Activated CD4-positive, alpha-beta T cell treated with anti-CD3 and anti-CD28 coated beads for 24 hours (primary cell): ENCODE results near the gene CRNKL1.

Experiments used
- DNase-seq, 2 donors: peaks; one replicate each; pipeline ENCODE4 v3.0.0-alpha.2; 2020; ENCODE audit warnings: low read depth in 2 of 2

The CRNKL1 gene

GRCh38 chr20:20063941-20064702, 11.9 kb upstream of the CRNKL1 start:
- no peak for DNase-seq

GRCh38 chr20:20060234-20060998, 8.2 kb upstream of the CRNKL1 start:
- no peak for DNase-seq

DNA sequence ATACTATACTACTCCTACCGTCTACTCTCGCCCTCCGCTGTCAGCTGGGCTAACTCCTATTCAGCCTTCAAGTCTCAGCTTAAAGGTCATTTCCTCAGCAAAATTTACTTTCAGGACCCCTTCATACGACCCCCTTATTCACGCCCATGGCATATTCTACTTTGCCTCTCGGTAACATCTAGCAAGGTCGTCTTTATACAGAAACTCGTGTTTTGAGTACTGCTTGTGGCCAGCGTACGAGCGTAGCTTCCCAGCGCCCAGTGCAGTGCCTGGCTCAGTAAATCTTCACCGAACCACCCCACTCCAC, 546 bp downstream of the CRNKL1 start:
- DNase-seq: no peak

- no peak for DNase-seq
These were observed 12.4 kb downstream of the CRNKL1 start for GRCh38 chr20:20039752-20040387.

DNA sequence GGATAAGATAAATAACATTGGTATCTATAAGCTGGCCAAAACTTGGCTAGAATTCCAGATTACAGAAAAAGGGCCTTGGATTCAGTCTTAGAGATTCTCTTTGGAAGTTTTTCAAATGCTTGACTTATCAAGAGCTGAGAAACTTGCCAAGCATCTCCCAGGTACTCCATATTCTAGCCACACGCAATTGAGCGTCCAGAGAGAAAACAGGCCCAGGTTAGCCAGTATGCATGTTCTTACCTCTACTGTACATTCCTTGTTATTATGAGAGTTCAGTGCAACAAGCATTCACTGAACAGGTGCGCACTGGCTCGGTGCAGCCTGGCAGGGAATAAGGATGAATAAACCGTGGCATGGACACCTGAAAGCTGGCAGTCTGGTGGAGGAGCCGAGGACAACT, 13.7 kb downstream of the CRNKL1 start:
- DNase-seq: no peak

GRCh38 chr20:20037960-20038359, 14.3 kb downstream of the CRNKL1 start:
- DNase-seq: no peak

GRCh38 chr20:20036756-20037155, 15.5 kb downstream of the CRNKL1 start:
- no peak for DNase-seq

DNA sequence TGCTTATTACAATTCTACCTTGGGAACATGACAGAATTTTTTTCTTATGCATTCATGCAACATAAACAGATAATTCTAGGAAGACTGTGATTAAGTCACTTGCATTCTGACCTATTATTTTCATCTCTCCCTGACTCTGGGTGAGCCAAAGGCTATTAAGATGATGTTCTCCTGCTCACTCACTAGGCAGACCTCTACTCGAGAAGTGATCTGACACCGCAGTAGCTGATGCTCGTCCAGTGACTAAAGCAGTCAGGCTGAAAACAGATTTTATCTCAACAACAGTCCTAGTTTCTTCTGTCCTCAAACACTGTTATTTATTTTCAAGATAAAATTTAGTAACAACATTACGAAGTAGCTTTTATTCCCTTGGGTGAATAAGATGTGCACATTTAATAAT, 17.8 kb downstream of the CRNKL1 start:
- DNase-seq: no peak

DNA sequence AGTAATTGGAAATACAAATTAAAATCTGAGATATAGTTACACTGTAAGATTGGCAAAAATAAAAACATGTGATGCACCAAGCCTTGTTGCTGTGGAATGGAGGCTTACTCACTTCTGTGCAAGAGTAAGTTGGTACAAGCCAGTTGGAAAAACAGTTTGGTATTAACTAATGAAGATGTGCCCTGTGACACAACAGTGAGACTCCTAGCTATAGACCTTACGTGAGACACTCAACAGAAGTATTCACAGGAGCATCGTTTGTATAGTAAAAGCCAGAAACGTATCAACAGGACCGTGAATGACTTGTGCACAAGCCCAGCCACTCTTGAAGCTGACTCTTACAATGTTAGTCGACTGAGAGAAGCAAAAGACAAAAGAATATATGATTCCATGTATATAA, 20.5 kb downstream of the CRNKL1 start:
- DNase-seq: no peak

DNA sequence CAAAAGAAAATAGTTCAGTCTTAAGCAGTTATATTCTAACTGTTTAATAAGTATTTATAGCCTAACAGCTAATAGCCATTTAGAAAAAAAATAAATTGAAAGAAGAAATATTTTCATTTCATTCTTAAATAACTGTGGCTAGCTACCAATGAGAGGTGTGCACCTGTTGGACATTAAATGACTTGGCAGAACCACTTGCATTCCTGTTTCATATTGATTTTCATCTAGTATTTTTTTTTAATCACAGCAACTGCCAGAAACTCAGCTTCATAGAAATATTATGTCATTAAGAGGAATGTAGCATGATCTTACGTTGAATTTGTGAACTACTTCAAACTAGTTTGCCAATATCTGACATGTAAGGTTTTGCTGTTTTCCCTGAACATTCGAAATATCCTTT, 25.0 kb downstream of the CRNKL1 start:
- no peak for DNase-seq

DNA sequence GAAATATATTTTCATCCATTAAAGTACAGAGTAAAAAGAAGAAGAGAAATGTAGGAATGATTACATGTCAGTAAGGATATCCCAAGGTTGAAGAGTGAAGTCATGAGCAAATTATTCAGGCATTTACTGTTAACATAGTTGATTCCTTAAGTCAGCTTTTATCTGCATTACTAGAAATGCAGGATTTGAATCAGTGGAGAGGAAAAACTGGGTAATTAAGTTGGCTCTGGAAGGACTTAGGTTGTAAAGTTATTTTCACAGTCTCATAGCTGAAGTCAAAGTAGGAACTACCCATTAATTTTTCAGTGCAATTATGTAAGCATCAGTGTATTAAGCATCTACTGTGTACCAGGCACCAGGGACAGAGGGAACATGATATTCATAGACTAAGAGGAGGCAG, 27.3 kb downstream of the CRNKL1 start:
- no peak for DNase-seq

- no peak for DNase-seq
These were observed 28.9 kb downstream of the CRNKL1 start for GRCh38 chr20:20023395-20023794.

DNA sequence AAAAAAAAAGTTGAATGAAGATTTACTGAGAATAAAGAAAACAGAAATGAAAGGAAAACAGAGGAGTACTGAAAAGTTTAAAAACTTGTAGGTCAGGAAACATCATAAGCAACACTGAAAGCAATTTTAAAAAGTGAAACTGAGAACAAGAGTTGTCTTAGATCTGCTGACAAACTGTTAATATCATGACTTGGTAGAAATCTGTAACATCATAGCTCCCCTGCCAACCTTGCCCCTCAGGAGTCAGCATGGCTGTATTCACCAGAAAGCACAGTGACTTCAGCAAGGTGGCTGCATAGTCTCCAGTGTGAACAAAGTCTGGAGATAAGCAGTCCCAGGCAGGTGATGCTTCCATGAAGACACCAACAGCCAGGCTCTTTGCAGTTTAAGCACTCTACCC, 29.8 kb downstream of the CRNKL1 start:
- no peak for DNase-seq

DNA sequence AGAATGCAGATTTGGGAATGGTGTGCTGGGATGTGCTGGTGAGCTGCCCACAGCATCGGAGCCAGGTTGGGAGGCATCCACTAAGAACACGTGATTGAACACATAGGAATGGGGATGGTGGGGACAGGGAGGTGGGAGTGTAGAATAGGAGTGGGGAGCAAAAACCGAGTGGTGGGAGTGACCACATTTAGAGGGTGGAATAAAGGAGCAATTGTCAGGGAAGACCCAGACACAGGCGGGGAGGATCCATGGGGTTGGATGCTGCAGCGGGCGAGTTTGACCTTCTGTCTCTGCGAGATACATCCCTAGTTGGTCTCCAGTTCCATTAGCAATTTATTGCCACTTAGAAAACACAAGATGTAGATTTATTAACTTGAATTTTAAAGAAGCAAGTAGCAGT, 30.4 kb downstream of the CRNKL1 start:
- DNase-seq: no peak

- no peak for DNase-seq
These were observed 31.4 kb downstream of the CRNKL1 start for GRCh38 chr20:20020908-20021307.

DNA sequence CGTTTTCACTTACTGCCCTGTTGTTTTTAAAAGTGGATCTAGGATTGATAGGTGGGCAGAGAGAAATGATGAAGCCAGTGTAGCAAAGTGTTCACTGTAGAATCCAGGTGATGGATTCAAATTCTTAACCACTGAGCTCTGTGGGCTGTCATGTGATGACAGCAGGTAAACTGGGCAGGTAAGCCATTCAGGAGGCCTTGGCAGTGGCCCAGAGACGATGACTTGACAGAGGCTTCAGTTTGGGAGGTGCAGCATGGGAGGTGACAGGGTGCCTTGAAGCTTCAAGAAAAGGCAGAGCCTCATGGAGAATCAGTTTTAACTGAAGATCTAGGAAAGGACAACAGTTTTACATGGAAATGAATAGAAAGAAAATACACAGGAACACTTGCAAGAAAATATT, 33.1 kb downstream of the CRNKL1 start:
- no peak for DNase-seq

GRCh38 chr20:20018366-20018765, 33.9 kb downstream of the CRNKL1 start:
- DNase-seq: no peak

- no peak for DNase-seq
These were observed 34.5 kb downstream of the CRNKL1 start for GRCh38 chr20:20017844-20018185.

DNA sequence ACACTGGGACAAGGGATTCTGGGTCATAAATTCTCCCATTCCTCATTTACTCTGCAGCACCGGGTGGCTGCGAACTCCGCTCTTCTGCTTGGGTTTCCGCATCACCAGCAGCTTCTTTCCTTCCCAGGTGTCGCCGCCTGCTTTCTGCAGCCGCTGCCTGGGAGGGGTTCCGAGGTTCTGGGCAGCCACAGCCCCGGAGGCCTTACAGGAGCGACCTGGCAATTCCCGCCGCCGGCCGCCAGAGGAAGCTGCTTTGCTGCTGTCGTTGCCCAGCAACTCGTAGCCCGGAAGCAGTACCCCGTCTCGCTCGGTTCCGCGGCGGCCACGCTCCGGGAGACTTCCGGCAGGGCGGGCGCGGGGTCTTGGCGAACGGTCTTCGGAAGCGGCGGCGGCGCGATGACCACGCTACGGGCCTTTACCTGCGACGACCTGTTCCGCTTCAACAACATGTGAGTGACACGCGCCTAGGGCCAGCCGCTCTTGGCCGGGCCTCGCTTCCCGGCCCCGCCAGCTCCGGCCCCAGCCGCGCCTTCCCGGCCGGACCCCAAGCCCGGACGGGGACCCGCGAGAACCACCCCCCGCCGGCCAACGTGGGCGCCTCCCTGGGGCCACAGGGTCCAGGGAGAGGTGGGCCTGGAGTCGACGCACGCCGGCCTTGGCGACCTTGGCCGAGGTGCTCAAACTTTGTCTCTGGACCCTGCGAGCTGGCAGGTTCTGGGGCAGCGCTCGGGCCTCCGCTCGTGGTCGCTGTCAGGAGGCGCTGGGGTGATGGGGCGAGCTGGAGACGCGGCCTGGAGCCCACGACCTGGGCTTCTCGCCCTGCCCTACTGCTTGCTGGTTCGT, 35.0 kb downstream of the CRNKL1 start, which contains the start of gene NAA20:
NAA20 (plus strand) TSS at position 362 of the 843 bp plus-strand sequence; CDS start at position 397, 35 bp downstream.
- peak; percentile 85 for DNase-seq

GRCh38 chr20:20014659-20015058, 37.6 kb downstream of the CRNKL1 start:
- DNase-seq: no peak

- DNase-seq: no peak
These were observed 39.7 kb downstream of the CRNKL1 start for GRCh38 chr20:20012541-20012940.
